CMK (cell line): ENCODE data around the gene ADAM17.
"Not testable (repeated sequence)": the region's sequence is repeated elsewhere in the genome, so short reads cannot be mapped to it uniquely, and the experiment has no call there.

Experiments
- DNase-seq: peaks from one replicate; pipeline ENCODE4 v3.0.0-alpha.2; 2010; ENCODE audit warnings: low read depth

ADAM17 gene

DNA sequence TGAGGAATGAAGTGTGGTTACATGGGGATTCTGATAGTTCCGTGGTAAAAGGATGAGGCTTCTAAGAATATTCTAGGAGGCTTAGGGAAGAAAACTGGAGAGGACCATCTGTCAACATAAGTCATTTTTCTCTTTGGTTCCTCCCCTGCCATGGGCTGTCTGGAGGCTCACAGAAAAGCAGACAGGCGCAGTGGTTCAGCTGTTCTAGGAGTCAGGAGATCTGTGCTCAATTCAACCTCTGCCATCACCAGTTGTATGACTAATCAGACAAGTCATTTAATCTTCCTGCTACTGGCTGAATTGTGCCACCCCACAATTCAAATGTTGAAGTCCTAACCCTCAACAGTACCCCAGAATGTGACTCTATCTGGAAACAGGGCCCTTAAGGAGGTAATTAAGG, 36.4 kb downstream of the ADAM17 start:
- DNase-seq, result no peak

DNA sequence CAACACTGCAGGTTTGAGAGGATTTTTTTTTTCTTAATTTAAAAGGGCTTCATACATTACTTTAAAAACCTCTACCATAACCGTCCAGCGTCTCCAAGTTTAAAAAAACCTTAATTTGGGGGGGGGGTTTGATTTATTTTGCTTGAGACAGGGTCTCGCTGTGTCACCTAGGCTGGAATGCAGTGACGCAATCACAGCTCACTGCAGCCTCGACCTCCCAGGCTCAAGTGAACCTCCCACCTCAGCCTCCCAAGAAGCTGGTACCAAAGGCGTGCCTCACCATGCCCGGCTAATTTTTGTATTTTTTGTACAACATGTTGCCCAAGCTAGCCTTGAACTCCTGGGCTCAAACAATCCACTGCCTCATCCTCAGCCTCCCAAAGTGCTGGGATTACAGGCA, 36.9 kb downstream of the ADAM17 start:
- DNase-seq, result no peak

DNA sequence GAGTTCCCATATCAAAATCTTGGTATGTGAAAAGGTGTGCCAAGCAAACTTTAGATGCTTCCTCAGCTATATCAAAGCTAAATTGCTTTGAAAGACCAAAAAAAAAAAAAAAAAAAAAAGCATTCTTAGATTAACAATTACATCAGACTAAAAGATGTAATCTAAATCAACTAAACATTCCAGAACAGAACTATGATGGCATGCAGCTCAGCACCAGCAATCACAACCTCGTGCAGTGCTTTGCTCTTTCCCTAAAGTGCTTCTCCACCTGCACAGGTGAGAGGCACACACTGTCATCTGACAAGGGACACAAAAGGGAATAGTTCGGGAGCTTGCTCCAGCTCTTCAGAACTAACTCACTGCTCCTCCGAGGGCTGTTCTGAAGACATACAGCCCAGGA, 37.5 kb downstream of the ADAM17 start:
- DNase-seq, result no peak

DNA sequence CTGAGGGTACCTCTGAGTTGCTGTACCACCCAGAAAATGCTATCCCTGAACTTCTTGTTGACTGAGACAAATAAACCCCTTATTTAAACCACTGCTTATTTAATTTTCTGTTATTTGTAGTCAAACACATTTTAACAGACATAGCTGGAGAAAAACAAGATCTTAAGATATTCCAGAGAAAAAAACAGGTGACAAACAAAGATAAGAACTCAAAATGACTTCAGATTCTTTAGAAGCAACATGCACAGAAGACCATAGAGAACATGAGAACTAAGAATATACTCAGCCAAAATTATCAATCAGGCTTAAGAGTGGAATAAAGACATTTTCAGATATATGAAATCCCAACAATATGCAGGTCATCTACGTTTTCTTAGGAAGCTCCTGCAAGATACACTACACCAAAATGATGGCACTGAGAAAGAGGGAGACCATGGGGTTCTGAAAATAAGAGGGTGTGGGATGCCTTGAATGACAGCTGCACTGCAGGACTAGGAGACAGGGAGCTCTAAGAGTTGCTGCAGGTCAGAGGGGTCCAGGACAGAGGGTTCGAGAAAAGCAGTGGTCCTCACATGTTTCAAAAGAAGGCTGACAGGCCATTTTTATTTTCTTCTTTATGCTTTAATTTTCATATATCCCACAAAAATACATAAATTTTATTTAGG, 38.4 kb downstream of the ADAM17 start:
- DNase-seq, result peak; percentile 5

DNA sequence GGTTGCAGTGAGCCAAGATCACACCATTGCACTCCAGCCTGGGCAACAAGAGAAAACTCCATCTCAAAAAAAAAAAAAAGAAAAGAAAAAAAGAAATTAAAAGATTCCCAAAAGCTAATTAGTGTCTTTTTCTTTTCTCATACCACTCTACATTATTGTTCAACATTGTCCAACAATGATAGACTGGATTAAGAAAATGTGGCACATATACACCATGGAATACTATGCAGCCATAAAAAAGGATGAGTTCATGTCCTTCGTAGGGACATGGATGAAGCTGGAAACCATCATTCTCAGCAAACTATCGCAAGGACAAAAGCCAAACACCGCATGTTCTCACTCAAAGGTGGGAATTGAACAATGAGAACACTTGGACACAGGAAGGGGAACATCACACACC, 41.7 kb downstream of the ADAM17 start:
- DNase-seq, result not testable (repeated sequence)

DNA sequence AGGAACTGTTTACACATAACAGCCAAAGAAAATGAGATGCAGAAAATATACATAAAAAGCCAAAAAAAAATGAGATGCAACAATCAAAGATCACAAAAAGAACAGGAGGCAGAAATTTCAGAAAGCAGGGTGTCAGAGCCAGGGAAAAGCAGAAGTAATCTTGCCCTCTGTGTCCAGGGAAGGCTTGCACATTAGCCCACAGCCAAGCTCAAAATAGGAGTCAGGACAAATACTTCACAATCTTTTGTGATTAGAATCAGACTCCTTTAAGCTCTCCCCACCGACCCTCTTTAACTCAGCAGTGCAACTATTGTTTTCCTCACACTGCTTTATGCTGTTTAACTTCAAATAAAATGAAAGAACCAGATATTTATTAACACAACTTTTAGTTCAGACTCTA, 46.7 kb downstream of the ADAM17 start:
- DNase-seq, result no peak

DNA sequence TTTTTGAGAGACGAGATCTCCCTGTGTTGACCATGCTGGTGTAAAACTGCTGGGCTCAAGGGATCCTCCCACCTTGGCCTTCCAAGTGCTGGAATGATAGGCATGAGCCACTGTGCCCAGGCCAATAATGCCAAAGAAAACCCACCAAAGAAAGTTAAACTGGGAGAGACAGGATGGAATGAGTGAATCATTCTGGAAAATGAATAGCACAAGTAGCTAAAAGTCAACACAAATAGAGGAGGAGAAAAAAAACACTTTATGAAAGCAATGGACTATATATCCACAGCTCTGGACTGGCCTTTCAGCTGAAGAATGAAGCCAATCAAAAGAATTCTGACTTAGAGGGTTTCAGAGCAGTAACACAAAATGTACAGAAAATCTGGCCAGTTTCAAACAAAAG, 57.4 kb downstream of the ADAM17 start:
- DNase-seq, result no peak

DNA sequence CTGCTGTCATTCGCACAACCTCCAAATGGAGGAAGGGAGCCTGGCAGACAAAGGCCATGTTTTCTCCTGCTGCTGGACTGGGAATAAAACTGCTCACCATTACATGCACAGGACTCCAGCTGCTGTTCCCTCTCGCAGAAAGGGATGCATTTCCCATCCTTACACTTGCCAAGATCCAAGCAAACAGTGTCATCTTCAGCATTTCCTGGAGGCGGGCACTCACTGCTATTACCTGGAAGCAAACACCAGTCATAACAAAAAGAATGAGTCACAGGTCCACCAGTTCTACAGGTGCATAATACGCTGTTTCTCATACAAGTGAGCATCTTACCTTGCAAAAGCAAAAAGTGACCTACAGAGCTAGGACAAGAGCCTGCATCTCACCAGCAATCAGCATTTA, 58.6 kb downstream of the ADAM17 start:
- no peak for DNase-seq

DNA sequence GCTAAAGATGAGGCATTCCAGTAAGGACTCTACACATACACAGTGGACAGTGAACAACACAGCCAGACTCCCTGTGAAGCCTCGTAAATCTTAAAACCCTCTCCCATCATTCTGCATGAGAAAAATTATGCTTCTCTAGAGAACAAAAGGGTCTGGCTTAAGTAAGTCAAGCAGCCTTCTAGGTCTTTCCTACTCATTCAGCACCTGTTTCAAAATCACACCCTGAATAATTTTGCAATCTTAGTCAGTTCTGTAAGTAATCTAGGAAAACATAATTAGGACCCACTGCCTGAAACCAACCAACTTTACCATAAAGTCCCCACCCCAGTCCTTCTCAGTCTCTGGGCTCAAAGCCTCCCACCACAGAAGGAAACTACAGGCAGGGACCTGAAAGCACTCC, 61.5 kb downstream of the ADAM17 start:
- DNase-seq, result no peak

DNA sequence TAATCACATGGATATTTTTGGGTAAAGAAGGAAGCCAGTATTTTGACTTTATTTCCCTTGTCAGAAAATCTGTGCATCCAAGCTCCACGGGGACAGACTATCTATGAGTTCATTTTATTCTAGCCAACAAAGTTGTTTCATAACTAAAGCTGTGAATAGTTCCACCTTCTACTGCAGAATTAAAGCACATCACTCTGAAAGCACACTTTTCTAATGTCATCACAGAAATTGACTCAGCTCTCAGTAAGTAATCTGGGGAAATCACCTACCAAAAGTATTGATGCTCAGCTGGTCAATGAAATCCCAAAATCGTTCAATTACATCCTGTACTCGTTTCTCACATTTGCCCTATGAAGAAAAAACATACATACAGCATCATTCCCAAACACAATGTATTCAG, 62.2 kb downstream of the ADAM17 start:
- DNase-seq, result no peak

DNA sequence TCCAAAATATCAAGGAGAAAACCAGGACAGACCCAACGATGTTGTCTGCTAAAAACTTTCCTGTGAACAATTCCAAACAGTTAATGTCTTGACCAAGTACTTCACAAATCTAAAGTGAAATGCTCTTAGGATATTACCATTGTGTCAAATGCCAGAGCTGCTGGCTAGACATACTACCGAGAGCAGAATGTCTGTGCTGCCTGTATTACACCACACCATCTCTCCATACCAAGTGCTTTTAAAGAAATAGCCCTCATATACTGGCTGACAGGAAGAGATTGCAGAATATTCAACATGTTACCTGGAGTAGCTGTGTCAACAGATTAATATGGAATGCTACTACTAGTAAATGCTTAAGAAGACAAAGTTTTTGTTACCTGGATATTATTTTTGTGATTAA, 62.7 kb downstream of the ADAM17 start:
- no peak for DNase-seq

DNA sequence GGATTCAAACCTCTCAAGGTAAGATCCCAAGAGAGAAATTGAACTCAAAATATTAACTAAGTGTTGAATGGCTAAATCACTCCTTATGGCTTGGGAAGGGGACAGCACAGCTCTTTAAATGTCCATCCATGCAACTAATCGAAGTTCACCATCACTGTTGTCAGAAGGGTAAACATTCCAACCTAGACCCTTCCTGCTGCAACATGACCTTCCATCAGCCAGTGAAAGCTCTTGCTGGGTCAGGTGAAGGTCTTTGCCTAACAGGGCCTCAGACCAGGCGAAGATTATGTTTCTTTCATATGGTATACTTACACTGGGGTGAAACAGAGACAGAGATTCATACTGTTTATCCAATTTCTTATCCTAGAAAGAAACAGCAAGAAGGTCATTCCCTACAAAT, 64.8 kb downstream of the ADAM17 start:
- no peak for DNase-seq

DNA sequence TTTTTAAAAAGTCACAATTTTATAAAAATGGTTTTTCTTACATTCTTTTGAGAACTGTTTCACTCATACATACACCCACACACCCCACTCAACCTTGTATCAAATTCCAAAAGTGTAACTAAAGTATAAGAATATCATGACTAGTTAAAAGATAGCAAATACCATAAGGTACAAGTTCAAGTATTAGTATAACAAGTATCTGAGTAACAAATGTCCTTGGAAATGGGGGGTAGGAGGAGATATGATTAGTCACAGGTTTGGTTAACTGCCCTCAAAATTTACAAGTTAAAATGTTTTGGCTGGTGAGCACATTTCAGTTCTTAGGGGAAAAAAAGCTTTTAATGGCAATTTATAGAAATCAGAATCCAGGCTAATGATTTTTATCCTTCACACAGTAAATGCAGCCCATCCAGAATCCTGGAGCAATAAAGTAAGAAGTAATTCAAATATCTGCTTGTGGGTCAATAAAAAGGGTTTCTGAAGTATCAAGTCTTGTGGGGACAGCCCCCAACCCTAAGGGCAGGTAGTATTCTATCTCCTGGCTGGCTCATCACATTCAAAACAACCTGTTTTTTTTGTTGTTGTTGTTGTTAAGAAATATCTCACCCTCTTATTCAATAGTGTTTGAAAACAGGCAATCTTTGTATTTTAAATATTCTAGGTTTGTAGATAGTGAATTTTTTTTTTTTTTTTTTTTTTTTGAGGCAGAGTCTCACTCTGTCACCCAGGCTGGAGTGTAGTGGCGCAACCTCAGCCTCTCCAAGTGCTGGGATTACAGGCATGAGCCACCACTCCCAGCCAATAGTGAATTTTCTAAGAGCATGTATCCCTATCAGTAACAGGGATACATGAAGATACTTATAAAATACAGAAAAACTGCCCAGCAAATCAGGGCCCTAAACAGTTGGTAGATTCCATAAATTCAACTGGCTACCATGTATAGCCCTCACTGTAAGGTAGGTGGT, 66.8 kb downstream of the ADAM17 start:
- DNase-seq, result no peak

DNA sequence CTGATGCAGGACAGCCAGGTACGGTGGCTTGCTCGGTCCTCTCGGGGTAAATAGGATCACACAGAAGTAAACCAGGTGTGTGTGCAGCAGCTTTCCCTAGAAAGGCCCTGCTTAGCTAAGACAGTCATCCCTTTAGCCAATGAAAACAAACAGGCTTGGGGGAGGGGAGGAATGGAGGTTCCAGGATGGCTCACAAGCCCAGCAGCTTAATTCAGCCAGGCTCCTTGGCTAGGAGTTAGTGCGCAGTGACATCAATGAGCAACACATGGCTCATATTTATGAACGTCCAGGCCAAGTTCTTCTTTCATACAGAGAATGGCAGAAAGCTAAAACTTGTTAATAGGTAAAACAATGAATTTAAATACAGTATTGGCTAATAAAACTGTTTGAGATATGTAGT, 71.1 kb downstream of the ADAM17 start:
- no peak for DNase-seq

DNA sequence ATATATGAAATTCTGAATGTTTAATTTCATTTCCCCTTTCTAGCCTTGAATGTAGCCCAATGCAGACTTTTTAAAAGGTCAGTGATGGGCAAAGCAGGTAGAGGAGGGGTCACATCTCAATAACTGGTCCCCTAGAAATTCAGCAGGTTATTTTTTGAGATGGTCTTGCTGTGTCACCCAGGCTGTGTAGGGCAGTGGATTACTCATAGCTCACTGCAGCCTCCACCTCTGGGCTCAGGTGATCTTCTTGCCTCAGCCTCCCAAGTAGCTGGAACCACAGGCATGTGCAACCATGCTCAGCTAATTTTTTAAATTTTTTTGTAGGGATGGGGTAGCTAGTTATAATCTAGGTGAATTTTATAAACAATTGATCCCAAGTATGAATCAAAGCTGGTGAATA, 72.5 kb downstream of the ADAM17 start:
- no peak for DNase-seq

DNA sequence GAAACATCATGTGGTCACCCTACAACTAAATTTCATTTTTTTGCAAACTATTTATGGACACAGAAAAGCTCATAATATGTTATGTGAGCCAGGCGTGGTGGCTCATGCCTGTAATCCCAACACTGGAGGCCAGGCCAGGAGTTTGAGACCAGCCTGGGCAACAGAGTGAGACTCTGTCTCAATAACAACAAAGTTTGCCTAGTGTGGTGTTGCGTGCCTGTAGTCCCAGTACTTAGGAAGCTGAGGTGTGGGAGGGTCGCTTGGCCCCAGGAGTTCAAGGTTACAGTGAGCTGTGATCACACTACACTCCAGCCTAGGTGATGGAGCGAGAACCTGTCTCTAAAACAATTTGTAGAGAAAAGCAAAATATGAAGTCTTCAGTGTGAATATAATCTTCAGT, 75.5 kb downstream of the ADAM17 start:
- no peak for DNase-seq

DNA sequence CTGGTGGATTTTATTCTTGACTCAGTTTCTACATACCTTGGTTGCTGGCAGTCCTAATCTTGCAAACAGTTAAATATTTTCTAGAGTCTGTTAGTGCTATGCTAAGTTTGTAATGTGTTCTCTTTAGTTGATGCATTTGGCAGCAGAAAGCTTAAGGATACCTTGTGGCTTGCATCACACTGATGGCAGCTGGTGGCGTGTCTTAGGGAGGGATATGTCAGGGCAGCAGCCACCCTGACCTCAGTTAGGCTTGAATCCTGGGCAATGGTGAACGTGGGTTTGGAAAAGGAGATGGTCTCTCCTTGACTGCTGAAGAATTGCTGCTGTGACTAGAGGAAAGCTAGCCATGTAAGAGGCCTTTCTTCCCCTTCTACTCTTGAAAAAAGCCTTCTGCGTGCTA, 77.1 kb downstream of the ADAM17 start:
- no peak for DNase-seq

DNA sequence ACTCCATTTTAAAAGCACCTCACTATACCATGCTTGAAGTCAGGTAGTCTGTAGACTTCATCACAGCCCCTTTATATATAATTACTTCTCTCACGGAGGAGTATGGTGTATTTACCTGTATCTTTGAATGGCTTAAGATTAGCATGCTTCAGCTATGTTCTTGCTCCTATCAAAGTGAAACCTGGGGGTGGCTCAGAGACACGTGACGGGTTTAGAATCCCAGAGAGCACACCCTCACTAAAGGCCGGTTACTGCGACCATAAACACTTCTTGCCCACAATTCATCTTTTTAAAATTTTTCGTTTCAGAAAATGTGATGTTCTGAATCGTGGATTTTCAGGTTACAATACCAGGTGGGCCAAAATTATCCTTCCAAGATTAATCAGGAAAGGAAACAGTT, 77.7 kb downstream of the ADAM17 start:
- no peak for DNase-seq

DNA sequence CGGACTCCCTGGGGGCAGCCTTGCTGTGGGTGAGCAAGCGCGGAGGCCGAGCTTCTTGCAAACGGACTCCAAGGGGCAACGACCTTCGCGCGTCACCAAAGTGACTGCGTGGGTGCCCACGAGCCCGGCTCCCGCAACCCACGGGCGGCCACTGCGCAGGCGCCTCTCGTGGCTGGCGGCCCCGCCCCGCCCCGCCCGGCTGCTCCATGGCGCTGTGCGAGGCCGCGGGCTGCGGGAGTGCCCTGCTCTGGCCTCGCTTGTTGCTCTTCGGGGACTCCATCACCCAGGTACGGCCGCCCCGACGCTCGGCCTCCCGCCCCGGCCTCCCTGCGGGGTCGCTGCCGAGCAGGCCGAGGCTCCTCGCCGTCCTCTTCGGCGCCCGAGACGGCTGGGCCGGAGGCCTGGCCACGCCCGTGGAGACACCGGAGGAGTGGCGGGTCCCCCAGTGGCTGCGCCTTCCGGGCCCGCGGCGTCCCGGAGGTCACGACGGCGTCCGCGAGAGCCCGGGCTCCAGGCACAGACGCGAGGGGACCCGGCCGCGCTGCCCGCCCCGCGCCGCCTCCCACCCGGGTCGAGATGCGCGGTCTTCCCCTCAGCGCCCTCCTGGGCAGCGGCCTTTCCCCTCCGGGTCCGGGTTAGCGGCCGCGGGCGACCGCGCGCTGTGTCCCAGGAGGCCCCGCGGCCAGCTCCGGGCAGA, 81.1 kb downstream of the ADAM17 start, which contains the start of gene IAH1:
TSS of gene IAH1 (plus strand) at position 191 of the 697 bp plus-strand sequence. CDS start at position 207, 16 bp downstream.
- DNase-seq, result no peak

DNA sequence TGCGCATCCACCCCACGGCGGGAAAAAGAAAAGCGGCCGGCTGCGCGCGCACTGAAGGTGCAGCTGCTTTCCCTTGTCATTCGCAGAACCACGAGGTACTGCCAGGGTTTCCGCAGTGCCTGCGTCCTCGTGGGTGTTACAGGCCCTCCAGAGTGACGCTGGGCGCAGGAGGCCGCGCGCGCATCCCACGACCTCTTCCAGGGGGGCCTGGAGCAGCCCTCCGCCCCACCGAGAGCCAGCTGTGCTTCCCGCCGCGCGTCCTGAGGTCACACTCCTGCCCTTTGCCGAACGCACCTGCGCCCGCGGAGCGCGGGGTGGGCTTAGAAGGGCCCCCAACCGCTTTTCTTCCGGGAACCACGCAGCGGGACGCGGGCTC, 81.7 kb downstream of the ADAM17 start:
- DNase-seq, result no peak

DNA sequence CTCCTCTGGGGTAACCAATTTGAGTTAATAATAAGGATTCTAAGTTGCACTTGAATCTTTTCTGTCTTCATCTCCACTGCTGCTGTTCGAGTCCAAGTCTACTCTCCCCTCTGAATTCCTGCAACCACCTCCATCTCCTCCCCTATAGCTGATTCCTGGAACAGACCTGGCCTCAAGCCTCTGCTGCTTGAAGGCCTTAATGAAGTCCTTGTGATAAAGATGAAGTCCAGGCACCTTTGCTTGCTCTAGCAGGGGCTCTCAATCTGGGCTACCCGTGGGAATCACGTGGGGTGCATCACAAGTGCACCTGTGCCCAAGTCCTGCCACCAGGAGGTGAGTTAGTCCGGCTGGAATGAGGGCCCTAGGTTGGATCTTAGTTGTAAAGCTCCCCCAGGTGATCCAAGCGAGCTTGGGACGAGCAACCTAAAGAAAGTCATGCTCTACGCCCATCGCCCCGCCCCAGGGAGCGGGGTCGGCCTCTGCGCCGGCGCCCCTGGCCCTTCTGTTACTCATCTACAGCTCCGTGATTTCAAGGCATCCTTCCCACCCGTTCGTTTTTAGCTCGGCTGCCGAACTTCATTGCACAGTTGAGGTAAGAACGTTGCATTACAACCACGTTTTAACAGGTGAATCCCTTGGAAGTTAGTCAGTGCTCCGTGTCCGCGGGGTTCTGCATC, 82.2 kb downstream of the ADAM17 start:
- DNase-seq, result no peak

DNA sequence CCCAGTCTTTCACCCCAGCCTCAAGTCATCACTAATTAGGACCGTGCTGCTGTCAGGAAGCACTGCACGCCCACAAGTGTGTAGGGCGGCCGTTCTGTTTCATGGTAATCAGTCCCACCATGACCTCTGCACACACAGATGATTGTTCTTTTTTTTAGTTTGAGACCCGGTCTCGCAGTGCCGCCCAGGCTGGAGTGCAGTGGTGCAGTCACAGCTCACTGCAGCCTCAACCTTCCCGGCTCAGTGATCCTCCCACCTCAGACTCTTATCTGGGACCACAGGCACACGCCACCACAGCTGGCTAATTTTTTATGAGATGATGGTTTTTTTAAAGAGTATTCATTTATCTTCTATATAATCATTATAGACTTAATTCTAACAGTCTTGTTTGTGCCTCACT, 83.1 kb downstream of the ADAM17 start:
- DNase-seq, result no peak
